Upper lobe of left lung (tissue), 4 donors: ENCODE data around the gene IDUA.

Experiments used
- CTCF ChIP-seq, 6 experiments: fragments of 450-650 bp in 4 of 6; fragments of 200-600 bp in 2 of 6; sonication (generic) in 2 of 6; IDR thresholded peaks; one replicate each; pipeline ENCODE4 v1.5.1; 2016 to 2019; ENCODE audit warnings: antibody characterized with exemption in 6 of 6
- EP300 ChIP-seq, 4 donors: sonication (generic); formaldehyde crosslinking; IDR thresholded peaks; one replicate each; pipeline ENCODE4 v1.5.1; 2017; ENCODE audit warnings: antibody characterized with exemption in 4 of 4, control low read depth in 2 of 4
- POLR2A ChIP-seq, 4 donors: fragments of 450-650 bp; IDR thresholded peaks; one replicate each; pipeline ENCODE4 v1.5.1; 2016 to 2017; ENCODE audit warnings: antibody characterized with exemption in 4 of 4, mild to moderate bottlenecking in 2 of 4
- POLR2AphosphoS5 ChIP-seq, 2 donors: sonication (generic); formaldehyde crosslinking; IDR thresholded peaks; one replicate each; pipeline ENCODE4 v1.5.1; 2017; ENCODE audit warnings: antibody characterized with exemption in 2 of 2

DNA sequence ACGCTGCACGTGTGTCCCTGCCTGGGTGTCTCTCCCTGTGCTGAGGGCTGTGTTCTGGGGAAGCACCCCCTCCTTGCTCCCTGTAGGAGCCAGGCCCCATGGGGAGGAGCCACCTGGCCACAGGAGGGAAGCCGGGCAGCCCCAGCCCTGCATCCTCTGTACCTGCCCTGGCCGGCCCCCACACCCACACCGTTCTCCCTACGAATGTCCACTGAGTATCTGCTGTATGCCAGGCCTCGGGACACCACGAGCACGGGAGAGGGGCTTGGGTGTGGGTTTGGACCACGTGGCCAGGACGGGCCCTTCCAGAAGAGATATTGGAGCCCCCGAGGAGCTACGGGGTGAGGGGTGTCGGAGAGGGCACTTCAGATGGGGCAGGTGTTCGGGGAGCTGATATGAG is 30.9 kb downstream of the IDUA start:
- no peak for TF ChIP-seq CTCF (IDR thresholded peaks at IDR 0.05)
- no peak for TF ChIP-seq POLR2A (IDR thresholded peaks at IDR 0.05)
- no peak for TF ChIP-seq POLR2AphosphoS5 (IDR thresholded peaks at IDR 0.05)
- no peak for TF ChIP-seq EP300 (IDR thresholded peaks at IDR 0.05)
